KBM-7 (cell line): ENCODE measurements around the gene POP5.

Experiments
- DNase-seq: peaks from one replicate; pipeline ENCODE4 v3.0.0-alpha.2; 2015
- in situ Hi-C: fragments of 300-500 bp; cut with MboI; formaldehyde crosslinking; loops from 2 replicates; pipeline ENCODE4 v1.14.3; 2020; ENCODE audit warnings: low sequenced_read_pairs, low pct_unique_long_range_greater_than_20kb, mixed read lengths

Gene POP5

DNA sequence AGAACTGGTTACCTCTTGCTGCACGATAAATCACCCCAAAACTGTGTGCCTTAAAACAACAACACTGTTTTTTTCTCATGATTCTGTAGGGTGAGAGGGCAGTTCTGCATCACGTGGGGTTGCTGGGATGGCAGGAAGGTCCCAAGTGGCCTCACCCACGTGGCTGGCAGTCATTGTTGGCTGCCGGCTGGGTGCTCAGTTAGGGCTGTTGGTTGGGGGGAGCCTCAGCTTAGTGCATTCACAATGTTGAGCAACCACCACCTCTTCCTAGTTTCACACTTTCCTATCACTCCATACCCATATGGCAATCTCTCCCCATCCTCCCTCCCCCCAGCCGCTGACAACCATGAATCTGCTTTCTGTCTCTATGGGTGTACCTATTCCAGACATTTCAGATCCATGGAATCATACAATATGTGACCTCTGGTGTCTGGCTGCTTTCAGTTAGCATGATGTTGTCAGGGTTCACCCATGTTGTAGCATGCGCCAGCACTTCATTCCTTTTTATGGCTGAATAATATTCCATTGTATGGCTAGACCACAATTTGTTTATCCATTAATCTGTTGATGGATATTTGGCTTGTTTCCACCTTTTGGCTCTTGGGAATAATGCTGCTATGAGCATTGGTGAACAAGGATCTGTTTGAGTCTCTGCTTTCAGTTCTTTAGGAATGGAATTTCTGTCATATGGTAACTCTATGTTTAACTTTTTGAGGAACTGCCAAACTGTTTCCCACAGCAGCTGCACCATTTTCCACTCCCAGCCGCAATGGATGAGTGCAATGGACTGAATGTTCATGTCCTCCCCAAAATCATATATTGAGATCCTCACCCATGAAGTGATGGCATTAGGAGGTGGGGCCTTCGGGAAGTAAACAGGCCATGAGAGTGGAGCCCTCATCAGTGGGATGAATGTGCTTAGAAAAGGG, 11.2 kb upstream of the POP5 start:
- DNase-seq, result no peak
- in situ Hi-C loops, result no loop called here

GRCh38 chr12:120590741-120591407, 9.7 kb upstream of the POP5 start:
- no peak for DNase-seq
- in situ Hi-C loops, result no loop called here

GRCh38 chr12:120588948-120589930, 8.0 kb upstream of the POP5 start:
- in situ Hi-C loops, result no loop called here
- DNase-seq, result no peak

- no peak for DNase-seq
- in situ Hi-C loops, result no loop called here
These were observed 7.2 kb upstream of the POP5 start for GRCh38 chr12:120588371-120588770.

DNA sequence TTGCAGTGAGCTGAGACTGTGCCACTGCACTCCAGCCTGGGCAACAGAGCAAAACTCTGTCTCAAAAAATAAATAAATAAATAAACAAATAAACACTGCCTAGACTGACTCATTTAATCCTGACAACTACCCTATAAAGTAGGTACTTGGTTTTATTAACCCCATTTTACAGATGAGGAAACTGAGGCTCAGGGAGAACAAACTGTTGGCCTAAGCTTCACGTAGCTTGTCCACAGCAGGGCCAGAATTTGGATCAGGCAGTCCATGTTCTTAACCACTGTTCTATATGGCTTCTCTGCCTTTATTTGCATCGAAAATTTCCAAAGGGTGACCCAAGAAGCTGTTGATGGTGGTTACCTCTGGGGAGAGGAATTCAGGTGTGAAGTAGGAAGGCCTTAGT, 5.7 kb upstream of the POP5 start:
- in situ Hi-C loops, result no loop called here
- no peak for DNase-seq

GRCh38 chr12:120586206-120586605, 5.0 kb upstream of the POP5 start:
- in situ Hi-C loops, result no loop called here
- DNase-seq, result no peak

- in situ Hi-C loops, result no loop called here
- DNase-seq, result peak; percentile 54
These were observed 3.3 kb upstream of the POP5 start for GRCh38 chr12:120584343-120585149.

DNA sequence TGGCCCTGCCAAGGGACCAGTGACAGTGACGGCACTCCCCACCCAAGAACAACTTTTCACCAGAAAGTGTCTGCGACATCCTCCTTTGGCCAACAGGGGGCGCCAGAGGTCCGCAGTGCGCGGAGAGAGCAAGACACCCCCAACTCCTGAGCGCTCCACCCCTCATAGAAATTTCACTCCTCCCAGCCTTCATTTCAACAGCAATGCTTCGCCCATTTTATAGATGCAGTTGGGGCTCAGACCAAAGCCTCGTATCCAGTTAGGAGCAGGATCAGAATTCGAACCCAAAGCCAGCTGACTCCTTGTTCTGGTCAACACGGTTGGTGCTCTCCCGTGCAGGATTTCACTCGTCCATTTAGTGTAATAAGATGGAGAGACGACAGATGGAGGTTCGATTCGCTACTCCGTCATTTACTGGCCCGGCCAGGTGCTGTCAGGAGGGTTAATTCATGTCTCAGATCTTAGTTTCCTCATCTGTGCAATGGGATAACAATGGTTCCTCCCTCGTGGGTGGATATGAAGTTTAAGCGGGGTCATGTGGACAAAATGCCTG, 2.4 kb upstream of the POP5 start:
- DNase-seq, result peak; percentile 89
- in situ Hi-C loops, result no loop called here

GRCh38 chr12:120581998-120582397, 796 bp upstream of the POP5 start:
- in situ Hi-C loops, result no loop called here

DNA sequence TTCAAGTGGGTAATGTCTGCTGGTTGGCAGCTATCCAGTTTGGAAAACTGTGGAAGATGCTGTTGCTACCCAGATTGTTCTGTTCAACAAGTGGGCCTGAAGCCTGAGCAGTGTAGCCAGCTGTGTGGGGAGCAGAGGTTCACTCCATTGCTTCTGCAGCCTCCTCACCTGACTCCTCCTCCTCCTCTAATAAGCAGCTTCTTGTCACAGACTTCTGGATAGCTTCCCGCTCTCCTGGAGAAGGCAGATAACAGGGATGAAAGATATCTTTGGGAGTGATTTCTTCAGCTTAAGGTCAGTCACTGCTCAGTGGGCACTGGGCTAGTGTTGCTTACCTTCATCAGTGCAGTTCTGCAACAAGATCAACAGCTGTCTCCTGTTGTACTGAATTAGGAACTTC, 2.0 kb downstream of the POP5 start:
- in situ Hi-C loops, result no loop called here
- DNase-seq, result no peak

More at GRCh38 chr12:120581998-120582397, 796 bp upstream of the POP5 start:
- no peak for DNase-seq

GRCh38 chr12:120574106-120574505, 7.1 kb downstream of the POP5 start:
- in situ Hi-C loops, result no loop called here
- no peak for DNase-seq

DNA sequence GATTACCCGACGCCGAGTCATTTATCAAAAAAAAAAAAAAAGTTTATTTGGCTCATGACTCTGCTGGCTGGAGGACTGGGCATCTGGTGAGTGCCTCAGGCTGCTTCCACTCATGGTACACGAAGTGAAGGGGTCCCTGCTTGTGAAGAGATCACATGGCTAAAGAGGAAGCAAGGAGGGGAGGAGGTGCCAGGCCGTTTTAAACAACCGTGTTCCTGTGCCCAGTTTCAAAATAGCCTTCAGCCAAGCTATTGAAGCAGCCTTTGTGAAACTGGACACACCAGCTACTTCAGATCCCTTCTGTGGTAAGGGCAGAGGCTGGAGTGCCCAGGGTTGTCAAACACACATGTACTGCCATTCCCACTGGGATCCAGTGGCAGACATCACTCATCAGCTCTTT, 7.6 kb downstream of the POP5 start:
- DNase-seq, result no peak
- in situ Hi-C loops, result no loop called here

- no peak for DNase-seq
- in situ Hi-C loops, result no loop called here
These were observed 9.9 kb downstream of the POP5 start for GRCh38 chr12:120571299-120571698.

GRCh38 chr12:120563495-120563894, 17.7 kb downstream of the POP5 start:
- in situ Hi-C loops, result no loop called here
- no peak for DNase-seq

DNA sequence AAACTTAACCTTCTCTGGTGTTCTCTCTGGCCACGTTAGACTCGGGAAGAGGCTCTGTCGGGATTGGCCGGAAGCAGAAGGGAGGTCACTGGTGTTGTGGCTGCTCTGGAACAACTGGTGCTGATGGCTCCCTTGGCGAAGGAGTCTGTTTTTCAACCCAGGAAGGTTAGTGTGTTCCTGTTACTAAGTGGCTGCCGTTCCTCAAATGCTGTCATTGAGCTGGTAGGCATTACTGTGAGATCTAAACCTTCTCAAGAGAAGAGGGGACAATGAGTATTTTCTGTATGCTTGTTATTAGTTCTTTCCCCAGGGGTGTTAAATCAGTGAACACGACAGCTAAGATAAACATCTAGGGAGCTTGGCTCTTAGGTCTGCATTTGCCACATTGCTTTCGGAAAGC, 18.3 kb downstream of the POP5 start:
- in situ Hi-C loops, result no loop called here
- no peak for DNase-seq

DNA sequence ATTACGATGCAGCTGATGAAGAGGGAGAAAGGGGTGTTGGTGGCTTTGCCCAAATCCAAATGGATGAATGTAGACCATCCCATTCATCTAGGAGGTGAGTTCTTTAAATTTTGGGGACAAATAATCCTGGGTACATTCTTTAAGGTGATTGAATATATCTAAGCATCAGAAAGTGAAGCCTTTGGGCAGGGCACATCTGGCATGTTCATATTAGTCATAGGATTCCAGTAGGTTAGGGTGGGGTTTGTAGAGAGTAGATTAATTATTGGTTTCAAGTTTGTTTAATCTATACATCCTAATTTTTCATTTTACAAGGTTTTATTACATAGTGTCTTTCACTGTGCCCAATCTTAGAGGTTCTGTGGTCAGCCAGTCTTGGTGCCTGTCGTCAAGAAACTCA, 23.6 kb downstream of the POP5 start:
- DNase-seq, result no peak
- in situ Hi-C loops, result no loop called here

- DNase-seq, result no peak
These were observed 26.5 kb downstream of the POP5 start for GRCh38 chr12:120554678-120555077.

GRCh38 chr12:120546050-120546386, 35.2 kb downstream of the POP5 start:
- in situ Hi-C loops, result no loop called here
- DNase-seq, result no peak

More at GRCh38 chr12:120554678-120555077, 26.5 kb downstream of the POP5 start:
- in situ Hi-C loops, result no loop called here
